Cerebellar nuclear complex (tissue), 1 donor: ENCODE results near the gene TPP2.

ENCODE experiments used
- DNase-seq, 2 experiments: peaks; one replicate each; lab custom pipeline; 2025; lab: John Stamatoyannopoulos, UW

The TPP2 gene

DNA sequence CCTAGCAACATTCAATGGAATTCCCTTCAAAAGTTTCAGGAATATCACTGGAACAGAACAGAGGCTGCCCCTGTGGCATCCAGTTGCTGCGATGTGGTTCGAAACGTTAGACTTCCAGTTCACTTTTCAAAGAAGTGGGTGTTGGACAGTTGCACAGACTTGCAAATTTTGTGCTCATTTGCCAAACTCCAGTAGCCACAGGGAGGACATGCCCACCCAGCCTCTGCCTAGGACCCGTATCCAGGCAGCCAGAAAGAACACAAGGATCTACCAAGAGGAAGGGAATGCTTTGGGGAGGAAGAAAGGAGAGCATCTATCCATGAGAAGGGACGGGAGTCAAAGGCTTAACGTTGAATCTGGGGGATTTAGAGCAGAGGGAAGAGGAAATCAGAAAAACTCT is 98.2 kb downstream of the TPP2 start, which contains the start of gene METTL21C:
METTL21C (minus strand) TSS at position 108 of the 400 bp plus-strand sequence. CDS start 546 bp downstream, outside the sequence.
- no peak for DNase-seq

DNA sequence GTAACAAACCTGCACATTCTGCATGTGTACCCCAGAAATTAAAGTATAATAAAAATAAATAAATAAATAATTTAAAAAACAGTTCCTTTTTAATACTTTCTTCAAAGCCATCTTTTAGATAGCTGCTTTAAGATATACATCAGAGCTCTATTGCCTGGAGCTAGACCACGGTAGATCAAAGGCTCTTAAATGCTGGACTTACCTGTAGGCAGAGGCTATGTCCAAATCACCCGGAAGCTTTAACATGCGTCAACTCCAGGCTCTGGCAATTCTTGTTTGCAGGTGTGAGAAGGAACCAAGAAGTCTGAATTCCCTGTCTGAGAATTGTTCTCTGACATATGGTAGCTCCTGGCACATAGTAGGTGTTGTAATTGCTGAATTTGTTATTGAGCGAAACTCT is 99.7 kb downstream of the TPP2 start:
- no peak for DNase-seq

DNA sequence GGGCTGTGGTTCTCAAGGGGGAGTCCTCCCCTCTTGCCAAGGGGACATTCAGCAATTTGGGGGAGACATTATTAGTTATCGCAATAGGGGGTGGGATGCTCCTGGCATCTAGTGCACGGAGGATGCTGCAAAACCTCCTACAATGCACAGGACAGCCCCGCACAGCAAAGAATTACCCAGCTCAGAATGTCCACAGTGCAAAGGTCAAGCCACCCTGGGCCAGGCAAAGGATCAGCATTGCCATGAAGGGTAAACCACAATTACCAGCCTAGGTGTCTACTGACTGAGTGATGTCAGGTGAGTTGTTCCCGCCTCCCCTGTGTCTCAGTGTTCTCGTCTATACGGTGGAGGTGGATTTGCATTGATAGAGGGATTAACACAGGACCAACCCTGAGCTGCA is 100.5 kb downstream of the TPP2 start:
- DNase-seq = no peak

DNA sequence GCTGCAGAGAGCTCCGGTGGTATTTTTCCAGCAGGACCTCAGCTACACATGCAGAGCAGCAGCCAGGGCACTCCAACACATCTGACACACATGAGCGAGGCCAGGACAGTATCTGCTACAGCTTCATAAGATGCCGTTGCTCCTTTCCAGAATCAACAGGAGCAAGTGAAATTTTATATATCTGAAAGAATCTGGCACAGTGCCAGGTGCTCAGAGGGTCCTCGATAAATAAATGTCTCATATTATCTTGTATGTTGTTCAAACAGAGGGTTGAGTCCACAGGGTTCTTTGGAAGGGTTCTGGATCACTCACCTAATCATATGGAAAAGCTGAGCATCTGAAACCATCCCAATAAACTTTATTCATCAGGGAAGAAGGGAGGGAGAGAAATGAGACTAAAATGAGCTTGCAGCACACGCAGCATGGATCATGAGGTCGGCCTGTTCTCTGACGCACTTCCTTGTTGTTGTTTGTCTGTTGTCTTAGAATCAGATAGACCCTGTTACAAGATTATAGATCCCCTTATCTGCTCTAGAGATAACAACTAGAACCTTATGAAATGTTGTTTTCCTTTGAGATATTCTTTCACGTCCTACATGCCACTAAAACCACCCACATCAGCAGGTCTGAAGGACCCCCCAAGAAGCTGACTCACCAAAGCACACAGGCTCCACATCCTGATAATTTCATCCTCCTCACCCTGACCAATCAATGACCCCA is 101.3 kb downstream of the TPP2 start:
- DNase-seq = no peak

DNA sequence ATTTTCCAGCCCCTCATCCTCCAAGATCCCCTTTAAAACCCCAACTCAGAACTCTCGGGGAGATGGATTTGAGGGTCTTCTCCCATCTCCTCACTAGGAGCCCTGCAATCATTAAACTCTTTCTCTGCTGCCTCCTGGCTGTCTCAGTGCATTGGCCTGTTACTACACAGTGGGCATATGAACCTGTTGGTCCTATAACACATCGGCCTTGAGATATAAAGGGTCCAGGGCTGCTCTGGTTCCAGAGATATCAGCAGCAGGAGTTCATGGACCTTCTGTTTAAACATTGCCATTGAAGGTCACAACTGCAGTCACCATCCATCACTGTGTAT is 101.8 kb downstream of the TPP2 start:
- no peak for DNase-seq

DNA sequence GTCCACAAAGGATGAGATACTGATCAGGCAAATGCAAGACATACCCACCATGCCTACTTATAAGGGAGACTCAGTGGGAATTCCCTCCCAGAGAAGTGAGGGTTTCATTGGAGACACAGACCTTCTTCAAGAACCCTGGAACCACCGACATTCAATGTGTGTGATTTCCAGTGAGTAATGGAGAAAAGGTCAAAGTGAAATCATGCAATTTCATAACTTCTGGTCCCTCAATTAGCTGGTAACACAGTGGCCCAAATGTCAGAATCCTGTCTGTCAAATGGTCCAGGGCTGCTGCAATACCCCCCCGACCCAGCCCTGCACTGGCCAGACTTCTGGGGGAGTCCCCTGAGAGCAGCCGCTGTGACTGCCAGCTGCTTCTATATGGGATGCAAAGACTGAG is 102.7 kb downstream of the TPP2 start:
- no peak for DNase-seq

DNA sequence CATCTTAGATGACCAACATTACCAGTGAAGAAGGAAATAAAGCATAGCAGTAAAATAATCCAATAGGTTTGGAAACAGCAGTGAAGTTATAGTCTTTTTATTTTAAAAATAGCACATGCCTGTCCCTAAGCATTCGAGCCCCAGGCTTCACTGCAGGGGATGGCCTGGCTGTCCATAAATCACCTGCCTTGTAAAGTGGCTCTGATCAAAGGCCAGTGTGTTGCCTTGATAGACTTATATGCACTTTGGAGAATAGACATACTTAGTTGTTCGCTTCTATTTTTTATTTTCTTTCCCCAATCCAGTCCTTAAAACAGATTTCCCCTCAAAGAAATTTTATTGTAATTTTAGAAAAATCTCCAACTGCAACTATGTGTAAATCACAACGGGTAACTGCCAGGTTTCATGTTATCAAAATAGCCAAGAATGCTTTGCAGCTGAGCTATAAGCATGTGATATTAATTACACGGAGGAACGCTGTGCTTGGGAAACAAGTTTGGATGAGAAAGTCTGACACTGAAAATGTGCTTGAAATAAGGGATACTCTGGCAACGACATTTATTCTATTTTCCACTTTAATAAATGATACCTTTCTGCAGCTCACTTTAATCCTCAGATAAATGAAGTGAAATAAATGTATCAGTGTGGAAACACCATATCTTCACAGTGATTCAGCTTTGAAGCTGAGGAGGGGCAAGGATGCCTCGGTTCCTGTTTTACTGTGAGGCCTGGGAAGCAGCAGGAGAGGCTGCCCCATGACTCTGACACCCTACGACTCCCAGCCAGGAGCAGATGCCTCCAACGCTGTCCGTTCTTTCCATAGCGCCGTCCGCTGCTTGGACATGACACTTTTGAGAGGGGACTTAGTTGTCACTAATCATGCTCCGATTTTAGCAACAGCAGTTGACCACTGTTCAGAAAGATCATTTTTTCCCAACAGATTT is 103.6 kb downstream of the TPP2 start:
- no peak for DNase-seq

DNA sequence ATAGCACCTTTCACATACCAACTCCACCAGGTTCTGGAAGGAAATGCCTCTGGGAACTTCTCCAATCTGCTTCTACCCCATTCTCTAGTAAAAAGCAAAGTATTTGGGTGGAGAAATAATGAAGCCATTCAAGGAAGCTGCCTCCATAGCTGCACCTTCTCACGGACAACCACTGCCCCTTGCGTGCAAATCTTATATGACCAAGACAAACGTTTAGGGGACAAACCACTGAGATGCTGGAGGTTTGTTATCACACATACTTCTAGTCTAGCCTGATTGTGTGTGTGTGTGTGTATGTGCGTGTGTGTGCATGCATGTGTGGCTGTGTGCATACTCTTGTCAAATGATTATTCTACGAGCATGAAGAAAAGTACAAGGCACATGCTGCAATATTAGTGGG is 104.5 kb downstream of the TPP2 start:
- DNase-seq = no peak

DNA sequence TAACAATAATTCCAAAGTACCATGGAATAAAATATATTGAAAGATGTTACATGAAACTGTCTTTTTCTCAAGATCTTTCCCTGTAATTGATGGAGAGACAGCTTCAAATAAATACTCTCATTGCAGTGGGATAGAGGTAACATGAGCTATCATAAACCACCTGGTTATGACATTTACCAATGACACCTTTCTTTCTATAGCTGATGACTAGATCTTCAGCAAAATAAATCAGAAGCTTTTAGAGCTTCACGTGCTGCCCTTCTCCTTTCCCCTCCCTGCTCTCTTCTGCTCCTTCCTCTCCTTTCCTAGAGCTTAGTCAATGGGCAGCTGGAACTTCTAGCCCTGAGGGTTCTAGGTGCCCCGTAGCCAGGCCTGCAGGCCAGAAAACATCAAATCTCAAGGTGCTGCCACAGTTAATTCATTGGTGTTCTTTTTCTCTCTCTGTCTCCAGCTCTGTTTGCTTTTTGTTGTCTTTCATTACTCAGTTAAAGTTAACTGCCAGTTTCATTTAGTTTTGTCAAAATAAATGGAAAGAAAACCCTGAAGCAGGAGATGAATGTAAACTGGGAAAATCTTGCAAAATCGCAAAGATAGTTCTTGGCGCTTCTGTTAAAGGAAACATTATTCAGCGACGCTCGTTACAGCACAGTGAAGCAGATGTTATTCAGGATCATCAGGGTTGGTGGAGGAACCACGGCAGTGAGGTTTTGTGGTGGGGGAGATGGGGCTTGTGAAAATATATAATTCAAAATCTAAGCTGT is 106.4 kb downstream of the TPP2 start:
- DNase-seq = no peak

DNA sequence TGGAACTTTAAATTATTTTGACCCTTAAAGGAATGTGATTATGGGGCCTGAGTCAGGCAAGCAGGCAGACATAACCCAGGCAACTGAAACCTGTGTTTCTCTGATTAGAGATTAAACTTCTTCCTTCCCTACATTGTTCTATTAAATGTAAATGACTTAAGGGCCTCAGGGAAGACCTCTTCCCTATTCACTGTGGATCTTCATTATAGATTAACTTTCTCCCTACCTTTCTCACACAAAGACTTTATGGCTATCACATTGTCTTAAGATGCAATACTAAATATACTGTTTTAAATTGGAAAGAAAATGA is 106.9 kb downstream of the TPP2 start:
- DNase-seq = no peak

DNA sequence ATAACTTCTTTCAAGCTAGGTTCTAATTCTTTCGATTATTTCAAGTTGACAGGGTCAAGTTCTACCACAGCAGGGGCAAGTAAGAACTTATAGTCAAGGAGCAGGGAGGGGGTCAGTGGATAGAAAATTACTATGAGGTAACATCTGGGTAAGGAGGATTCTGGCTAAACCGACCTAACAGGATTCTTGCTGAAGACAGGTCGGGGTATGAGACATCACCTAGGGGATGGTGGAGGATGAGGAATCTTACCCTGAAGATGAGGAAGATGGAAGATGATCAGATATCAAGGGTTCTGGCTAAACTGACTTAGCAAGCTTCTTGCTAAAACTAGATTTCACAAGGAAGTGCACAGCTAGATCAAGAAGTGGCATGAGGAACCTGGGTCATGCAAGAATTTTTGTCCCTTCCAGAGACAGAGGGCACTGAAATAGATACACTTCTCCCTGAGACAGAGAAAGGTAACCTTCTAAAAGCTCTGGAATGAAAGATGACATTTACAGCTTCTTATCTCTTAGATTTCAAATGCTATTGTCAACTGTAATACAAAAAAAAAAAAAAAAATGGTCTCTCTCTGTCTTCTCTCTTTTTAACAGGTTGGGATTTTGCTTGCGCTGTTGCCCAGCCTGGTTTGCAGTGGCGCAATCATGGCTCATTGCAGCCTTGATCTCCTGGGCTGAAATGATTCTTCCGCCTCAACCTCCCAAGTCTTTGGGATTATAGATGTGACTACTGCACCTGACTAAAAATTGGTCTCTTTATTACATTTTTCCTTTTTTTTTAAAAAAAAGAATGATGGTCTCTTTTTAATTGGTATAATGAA is 107.7 kb downstream of the TPP2 start:
- no peak for DNase-seq

DNA sequence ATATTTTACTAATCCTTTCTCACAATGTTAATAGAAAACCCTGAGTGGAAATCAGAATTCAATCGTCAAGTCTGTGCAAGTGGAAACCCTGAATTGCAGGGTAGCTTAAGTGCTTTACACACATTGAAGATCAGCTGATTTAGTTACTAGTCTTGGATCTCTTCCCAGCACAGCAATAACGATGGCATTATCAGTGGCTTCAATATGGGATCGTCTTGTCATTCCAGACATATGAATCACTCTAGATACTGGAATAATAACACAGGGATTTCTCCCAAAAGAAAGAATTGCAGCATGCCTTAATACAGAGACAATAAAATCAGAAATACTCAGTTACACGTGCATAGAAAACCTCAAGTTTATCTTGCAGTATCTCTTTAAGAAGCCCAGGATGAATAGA is 110.7 kb downstream of the TPP2 start:
- no peak for DNase-seq

DNA sequence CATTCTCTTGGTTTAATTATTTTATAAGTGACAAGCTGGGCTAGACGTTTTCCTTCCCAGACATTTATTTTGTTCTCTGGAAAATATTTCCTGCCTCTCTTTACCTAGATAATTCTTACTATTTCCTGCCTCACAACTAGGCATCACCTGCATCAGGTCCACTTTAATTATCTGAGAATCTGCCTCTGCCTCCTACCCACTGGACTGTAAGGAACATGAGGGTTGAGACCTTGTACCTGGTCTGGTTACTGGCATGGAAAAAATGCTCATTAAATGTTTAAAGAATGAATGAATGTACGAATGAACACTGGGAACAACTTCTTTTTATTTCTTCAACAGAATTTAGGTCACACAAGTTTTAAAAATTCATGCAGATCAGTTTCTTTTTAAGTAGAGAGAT is 111.4 kb downstream of the TPP2 start:
- no peak for DNase-seq

DNA sequence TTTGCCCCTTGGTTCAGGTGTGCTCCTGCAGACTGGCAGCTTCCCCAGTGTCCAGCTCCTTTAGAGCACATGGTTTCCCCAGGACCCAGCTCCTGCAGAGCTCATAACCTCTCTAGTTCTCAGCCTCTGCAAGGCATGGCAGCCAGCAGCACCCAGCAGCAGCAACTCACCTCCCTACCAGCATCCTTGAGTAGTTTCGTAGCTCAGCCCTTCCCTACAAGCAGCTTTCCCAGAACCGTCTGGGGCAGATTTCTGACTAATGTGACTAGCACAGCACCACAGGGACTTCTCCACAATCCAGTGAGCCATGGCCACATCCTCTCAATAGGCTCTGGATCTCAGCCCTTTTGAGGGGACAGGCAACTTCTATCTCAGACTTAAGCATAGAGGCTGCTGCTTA is 112.2 kb downstream of the TPP2 start:
- DNase-seq = no peak

DNA sequence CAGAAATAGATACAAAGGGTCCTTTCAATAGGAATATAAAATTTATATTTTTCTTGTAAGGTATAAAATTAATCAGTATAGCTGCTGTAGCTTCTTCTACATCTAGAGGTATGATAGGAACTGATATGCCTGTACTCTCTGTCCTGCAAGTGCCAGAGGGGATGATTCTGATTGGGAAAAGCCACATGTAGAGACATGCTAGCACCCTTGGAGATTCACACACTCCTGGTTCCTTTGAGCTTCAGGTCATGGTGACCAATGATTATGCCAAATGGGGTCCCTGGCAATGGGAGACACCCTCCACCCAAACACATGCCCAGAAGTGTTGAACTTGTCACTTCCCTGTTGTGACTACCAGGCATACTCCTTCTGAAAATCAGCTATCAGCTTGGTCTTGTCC is 112.8 kb downstream of the TPP2 start:
- DNase-seq = no peak

DNA sequence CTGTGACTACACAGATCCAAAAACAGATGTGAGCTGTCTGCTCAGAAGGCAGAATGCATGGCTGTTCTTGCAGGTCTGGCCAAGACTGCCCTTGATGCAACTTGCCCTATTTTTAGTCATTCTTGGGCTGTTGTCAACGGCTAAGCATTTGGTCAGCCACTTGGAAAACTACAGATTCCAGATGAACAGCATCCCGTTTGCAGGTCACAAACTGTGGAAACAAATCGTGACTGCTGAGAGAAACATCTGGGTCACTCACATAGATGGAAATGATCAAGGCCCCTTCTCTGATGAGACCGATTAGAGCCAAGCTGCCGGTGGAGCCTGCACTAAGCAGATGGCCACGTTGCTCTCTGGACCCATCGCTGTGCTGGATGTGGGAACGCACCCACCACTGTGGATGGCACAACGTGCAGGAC is 113.5 kb downstream of the TPP2 start:
- DNase-seq = no peak

DNA sequence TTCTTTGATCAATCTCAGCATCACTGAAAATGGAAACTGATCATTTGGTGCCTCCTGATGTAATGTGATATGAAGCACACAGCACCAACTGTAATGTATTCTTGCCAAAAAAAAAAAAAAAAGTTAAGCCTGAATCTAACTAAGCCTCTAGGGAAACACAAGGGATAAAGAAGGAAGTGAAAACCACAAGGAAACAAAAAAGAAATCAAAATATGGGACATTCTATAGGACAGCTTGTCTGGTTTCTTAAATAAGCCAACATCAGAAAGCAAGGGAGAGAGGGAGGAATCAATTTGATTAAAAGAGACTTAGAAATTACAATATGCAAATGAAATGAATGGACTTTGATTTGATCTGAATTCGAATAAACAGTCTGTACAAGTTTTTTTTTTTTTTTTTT is 118.7 kb downstream of the TPP2 start:
- no peak for DNase-seq

DNA sequence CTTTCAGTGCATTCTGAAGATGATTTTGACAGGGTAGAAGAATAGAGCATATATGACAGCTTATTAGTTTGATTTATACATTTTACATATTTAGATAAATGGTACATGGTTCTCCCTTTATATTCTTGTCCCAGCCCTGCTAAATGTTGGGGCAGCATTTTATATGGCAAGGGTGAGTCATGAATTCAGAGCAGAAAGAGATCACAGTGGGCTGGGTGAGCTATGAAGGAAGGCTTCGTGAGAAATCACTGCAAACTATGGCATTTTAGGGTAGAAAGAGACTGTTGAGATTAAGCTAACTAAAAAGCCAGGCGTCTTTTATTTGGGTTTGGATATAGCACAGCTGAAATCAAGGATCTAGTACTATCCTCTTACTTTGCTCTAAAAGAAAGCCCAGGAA is 122.0 kb downstream of the TPP2 start:
- DNase-seq = no peak

DNA sequence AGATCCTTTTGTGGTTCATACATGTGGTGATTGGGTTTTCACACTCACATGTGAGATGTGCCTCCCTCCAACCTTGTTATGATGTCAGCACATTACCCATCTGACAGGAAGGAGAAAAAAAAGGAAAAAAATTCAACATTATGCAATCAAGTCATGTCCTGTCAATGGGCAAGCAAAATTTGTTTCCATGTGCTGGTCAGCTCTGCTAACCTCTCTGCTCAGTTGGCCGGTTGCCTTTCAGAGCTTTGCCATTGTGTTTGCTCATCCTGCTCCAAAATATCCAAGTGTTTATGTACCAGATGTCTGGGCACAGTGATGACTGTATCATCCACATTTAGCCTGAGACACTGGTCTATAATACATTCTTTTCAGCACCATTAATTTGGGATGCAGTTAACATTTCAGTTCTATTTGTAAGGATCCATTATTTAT is 125.0 kb downstream of the TPP2 start:
- DNase-seq = no peak

DNA sequence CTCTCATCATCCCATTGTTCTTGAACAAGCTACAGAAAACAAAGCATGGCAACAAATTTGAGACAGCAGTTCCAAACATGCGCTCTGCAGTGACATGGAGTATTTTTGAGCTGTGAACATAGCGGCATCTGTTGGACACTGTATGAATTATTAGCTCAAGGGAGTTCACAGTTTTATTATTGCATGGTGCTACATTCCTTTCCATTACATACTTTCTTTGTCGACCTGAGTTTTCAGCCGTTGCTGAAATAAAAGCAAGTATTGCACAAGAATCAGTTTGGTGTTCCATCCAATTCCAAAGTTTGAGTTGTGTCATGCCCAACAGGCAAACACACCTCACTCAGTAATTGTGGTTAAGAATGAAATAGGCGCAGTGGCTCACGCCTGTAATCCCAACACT is 128.1 kb downstream of the TPP2 start:
- DNase-seq = no peak

DNA sequence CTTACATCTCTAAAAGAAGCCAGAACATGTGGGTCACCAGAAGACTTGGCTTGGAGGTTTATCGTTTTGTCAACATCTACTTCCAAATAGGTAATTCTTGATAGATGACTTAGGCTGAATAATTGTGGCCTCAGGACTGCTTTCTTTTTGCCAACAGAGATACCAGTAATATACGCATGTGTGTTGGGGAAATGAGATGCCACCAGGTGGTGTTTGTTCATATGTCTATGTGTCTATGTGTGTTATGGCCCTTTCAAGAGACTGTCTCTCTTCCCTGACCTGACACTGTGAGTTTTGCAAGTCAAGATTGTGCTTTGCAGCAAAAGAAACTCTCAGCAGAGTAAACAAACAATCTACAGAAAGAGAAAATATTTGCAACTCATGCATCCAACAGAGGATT is 129.6 kb downstream of the TPP2 start:
- no peak for DNase-seq
